Measurements from ENCODE around the gene PEBP1. TPM values are rescaled to one million over a fixed set of nuclear protein-coding genes. Genes with fewer than 3 reads are reported as not detected.

Gene PEBP1
- total and polyA plus RNA-seq, 2 of the 8 experiments (the other 6 are each of a cell fraction or from before 2014, with no cell fraction given) = 444 to 622 TPM

DNA sequence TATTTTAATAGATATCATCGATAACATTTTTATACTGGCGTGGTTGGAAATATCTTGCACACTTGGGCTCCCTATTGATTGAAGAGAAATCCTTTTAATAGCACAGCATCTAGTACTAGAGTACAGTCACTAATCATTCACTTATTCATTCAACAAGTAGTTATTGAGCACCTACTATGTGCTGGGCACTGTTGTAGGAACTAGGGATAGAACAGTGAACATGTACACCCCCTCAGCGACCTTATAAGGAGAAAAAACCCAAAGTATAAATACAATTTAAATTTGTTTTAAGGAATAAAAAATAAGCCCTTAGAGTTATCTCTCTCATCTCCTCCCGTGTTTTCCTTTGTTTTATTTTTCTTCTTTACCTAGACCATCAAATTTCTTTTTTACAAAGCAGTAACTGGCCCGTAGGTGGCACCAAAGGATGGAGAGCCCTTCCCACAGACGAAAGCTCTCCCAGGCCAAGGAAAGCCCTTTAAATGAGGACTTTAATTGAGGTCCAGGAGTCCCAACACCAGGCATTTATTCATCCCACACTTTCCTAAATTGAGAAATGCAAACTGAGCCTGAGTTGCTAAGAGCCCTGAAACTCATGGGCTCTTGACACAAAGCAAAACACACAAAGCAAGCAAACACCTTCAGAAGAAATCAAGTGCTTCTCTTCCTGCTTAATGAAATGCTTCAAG is 29.0 kb downstream of the PEBP1 start:
- no peak for DNase-seq (ENCODE audit: low read depth in 1 of 2, low spot score in 2 of 2)
- peak; percentile 52 for FAIRE-seq
- Histone ChIP-seq H4K5ac (ENCODE audit: insufficient read length, low read depth, low read length) (no peak overlapping the region), H2BK120ac (replicated peaks; ENCODE audit: low read depth, low read length) (no peak overlapping the region), H3K79me1 (ENCODE audit: low read depth, low read length) (no peaks in the 10 kb centered on the region; the same call in 1 of the 2 replicates), H3K14ac (ENCODE audit: insufficient read length) (no peak overlapping the region), H3K27me3 (replicated peaks in 1 of 4; ENCODE audit: control insufficient read depth in 3 of 4, extremely low read depth in 1 of 4, insufficient read depth in 3 of 4, low read length in 3 of 4) (no peaks in the 10 kb centered on the region), H4K8ac (ENCODE audit: extremely low read depth, insufficient read depth, low read length) (no peak overlapping the region), H2BK5ac (ENCODE audit: low read depth, low read length) (no peak overlapping the region), H3K9ac (replicated peaks in 1 of 4; ENCODE audit: extremely low read depth in 1 of 4, low read depth in 3 of 4, low read length in 3 of 4) (no peak overlapping the region), H2AFZ (ENCODE audit: low read length) (0 out of 2 replicates have a peak overlapping the region, but pooled peaks have one; percentile 87), H2BK15ac (ENCODE audit: low read length) (no peak overlapping the region), H3K23me2 (ENCODE audit: low read depth, low read length) (no peaks in the 10 kb centered on the region), H3K36me3 (ENCODE audit: control insufficient read depth in 2 of 4, insufficient read depth in 4 of 4, low read length in 3 of 4) (no peaks in the 10 kb centered on the region), H3K23ac (ENCODE audit: insufficient read length) (no peak overlapping the region), H4K91ac (replicated peaks; ENCODE audit: insufficient read length, low read length) (no peak overlapping the region), H3K4me2 (ENCODE audit: insufficient read depth in 1 of 2, low read depth in 2 of 2, low read length in 2 of 2) (no peak overlapping the region), H2AK5ac (ENCODE audit: low read depth, low read length) (no peak overlapping the region), H3K4ac (replicated peaks; ENCODE audit: insufficient read length, low read depth, low read length) (no peak overlapping the region), H3K79me2 (ENCODE audit: control insufficient read depth in 1 of 2, insufficient read depth in 2 of 2, low read length in 2 of 2) (no peaks in the 10 kb centered on the region), H3K9me3 (ENCODE audit: insufficient read depth in 2 of 2, low read depth in 1 of 2, low read length in 1 of 2) (no peaks in the 10 kb centered on the region), H3K27ac (ENCODE audit: low read depth, low read length) (no peak overlapping the region), H3K56ac (replicated peaks; ENCODE audit: insufficient read length, low read depth, low read length) (no peak overlapping the region), H4K20me1 (replicated peaks in 1 of 2; ENCODE audit: control insufficient read depth in 1 of 2, insufficient read depth in 2 of 2, low read length in 2 of 2) (no peaks in the 10 kb centered on the region), H3K18ac (ENCODE audit: extremely low read depth, low read length) (no peak overlapping the region), H3K4me1 (replicated peaks in 1 of 4; ENCODE audit: control insufficient read depth in 3 of 4, insufficient read depth in 4 of 4, low read length in 3 of 4) (peaks cover 0 to 3% (median 0%) of the 10 kb centered on the region in 4 experiments; a peak in 1 of 7 replicates), H2BK20ac (ENCODE audit: low read length) (no peak overlapping the region), H2BK12ac (ENCODE audit: low read depth, low read length) (no peak overlapping the region), H3K4me3 (ENCODE audit: extremely low read depth in 1 of 4, insufficient read depth in 2 of 4, low read depth in 3 of 4, low read length in 4 of 4) (no peak overlapping the region)
- ChIA-PET POLR2A (ENCODE audit: partially characterized antibody) (interaction anchor here (1.0 to 2.4 kb wide), 5 partner anchors 16 to 211 kb away, joined by 3 to 9 read pairs (median 3); partner anchors contain the start of genes PEBP1 and SUDS3), CTCF (ENCODE audit: partially characterized antibody) (interaction anchor here (0.6 to 6.7 kb wide), 21 partner anchors 9 to 245 kb away, joined by 3 to 88 read pairs (median 4); partner anchors contain the start of genes SUDS3 and VSIG10)
- WGBS, 2 experiments (ENCODE audit: extremely low coverage in 1 of 2, insufficient coverage in 1 of 2, insufficient read length in 1 of 2, insufficient replicate concordance in 2 of 2, low coverage in 1 of 2, low lambda C conversion rate in 2 of 2, missing lambda C conversion rate in 1 of 2) = 50% methylated on average over 6 of the region's 6 CpGs; no CpG with 5 or more reads in 1 of the 2 experiments
- TF ChIP-seq, protein P1, sequence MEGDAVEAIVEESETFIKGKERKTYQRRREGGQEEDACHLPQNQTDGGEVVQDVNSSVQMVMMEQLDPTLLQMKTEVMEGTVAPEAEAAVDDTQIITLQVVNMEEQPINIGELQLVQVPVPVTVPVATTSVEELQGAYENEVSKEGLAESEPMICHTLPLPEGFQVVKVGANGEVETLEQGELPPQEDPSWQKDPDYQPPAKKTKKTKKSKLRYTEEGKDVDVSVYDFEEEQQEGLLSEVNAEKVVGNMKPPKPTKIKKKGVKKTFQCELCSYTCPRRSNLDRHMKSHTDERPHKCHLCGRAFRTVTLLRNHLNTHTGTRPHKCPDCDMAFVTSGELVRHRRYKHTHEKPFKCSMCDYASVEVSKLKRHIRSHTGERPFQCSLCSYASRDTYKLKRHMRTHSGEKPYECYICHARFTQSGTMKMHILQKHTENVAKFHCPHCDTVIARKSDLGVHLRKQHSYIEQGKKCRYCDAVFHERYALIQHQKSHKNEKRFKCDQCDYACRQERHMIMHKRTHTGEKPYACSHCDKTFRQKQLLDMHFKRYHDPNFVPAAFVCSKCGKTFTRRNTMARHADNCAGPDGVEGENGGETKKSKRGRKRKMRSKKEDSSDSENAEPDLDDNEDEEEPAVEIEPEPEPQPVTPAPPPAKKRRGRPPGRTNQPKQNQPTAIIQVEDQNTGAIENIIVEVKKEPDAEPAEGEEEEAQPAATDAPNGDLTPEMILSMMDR (IDR thresholded peaks at IDR 0.05; ENCODE audit: control extremely low read depth in 1 of 3, insufficient read depth in 1 of 3, low read depth in 1 of 3, low read length in 3 of 3) = peak; percentile 32 to 67 (median 65)
- TF ChIP-seq CHD1 (IDR thresholded peaks at IDR 0.05; ENCODE audit: low read depth, low read length) (no peak), FOSL1 (IDR thresholded peaks at IDR 0.05; ENCODE audit: insufficient read depth, low read depth, low read length) (no peak), POLR2AphosphoS5 (IDR thresholded peaks at IDR 0.05; ENCODE audit: low read depth, low read length) (no peak), SIX5 (IDR thresholded peaks at IDR 0.05; ENCODE audit: low read depth, low read length) (no peak), TAF7 (optimal IDR thresholded peaks at IDR 0.05; ENCODE audit: borderline replicate concordance, low read depth, low read length) (no peak), RAD21 (IDR thresholded peaks at IDR 0.05 in 1 of 2, conservative IDR thresholded peaks at IDR 0.05 in 1 of 2; ENCODE audit: low read depth in 2 of 2, low read length in 2 of 2) (peak; percentile 88 to 90)
